Measurements from ENCODE around the gene CDK14.

CDK14 gene

DNA sequence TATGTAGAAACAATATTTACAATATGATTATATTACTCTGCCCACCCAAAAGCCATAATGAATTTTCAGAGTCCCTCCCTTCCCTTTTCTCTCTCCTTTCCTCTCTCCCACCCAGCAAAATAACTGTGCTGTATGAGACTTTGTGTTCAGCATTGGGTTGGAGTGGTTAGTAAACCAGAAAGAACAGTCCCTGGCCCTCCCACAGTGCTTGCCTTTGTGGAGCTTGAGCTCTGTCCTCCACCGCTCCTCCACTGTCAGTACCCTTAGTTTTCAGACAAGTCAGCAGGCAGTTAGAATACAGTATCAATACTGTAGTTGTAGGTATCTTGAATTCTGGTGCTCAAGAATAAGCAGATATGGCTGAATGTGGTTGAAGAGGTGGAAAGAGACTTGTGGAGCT, 92.7 kb downstream of the CDK14 start:
- no peak for DNase-seq

DNA sequence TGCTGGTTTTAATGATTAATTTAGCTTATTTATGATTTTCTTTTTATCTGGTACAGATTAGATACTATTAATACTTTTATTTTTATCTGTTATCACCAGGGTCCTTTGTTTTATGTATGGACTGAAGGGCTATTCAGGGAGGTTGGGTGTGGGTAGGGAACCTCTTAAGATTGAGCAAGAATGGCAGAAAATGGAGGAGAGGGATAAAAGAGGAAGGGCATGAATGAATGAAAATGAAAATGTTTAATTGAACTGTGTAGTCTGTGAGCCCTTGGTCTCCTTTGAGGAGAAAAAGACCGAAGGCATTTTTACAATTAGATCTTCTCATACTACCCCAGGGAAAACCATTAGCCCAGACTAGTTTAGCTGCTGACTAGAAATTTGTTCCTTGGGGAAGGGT, 93.1 kb downstream of the CDK14 start:
- no peak for DNase-seq

DNA sequence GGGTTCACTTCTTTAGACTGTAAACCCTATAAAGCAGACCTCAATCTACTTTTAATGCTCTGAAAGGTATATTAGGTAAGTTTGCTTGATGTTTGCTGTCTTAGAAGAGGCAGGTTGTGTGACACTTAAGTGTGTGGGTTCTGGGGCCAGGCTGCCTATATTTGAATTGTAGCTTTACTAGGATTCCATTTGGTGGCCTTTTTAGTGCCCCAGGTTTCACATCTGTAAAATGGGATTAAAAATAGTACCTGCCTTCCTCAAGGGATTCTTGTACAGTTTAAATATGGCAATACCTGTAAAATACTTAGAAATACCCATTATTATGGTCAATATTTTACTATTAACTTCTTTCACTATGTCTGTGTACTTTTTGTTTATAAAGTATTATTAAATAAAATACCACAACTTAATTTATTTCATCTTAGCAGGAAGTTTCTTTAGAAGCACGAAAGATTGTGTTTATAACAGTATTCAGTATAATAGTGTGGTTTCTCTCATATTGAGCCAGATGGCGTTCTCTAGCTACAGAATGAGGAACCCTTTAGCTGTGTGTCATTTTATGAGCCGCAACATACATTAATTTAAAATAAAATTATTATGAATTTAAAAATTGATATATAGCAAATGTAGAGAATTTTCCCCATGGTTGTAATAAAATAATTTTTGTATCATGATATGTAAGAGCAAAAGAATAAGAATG, 94.2 kb downstream of the CDK14 start:
- no peak for DNase-seq

GRCh38 chr7:90692396-90692795, 96.3 kb downstream of the CDK14 start:
- DNase-seq: peak; percentile 45 to 86

DNA sequence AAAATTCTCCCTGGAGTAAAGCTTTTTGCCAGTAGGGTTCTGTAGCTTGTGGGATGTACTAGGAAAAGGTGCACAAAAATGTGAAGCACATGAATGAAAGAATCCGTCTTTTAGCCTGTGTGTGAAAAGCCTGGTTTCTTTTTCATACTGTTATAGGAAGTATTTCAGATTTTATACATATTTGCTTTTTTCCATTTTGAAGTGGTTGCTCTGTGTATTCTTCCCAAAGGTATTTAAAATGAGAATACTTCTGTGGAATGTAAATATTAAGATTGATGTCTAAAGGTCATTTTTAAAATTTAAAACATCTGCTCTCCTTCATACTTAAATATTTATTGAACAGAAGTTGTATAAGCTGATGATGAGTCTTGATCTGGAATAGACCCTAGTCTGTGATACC, 96.8 kb downstream of the CDK14 start:
- DNase-seq: no peak

GRCh38 chr7:90693939-90694338, 97.8 kb downstream of the CDK14 start:
- DNase-seq: peak in 1 of 2 experiments; percentile 10

GRCh38 chr7:90698616-90699015, 102.5 kb downstream of the CDK14 start:
- DNase-seq: peak in 1 of 2 experiments; percentile 48

DNA sequence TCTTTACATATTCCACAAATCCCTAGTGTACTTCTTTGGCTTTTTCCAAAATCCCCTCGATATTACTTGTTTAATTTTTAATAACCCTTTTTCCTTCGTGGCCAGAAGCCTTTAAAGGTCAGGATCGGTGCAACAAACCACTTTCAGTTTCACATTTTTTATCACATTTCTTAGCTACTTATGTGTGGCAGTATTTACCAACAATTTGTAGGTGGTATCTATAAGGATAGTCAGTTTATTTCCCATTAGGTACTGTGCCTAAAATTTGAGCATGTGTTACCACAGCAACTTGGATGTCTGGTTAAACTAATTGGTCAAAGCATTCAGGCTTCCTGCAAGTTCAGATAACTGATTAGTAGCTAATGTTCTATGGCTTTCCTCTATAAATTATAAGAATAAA, 104.9 kb downstream of the CDK14 start:
- no peak for DNase-seq

- no peak for DNase-seq
Observed at GRCh38 chr7:90701771-90702170, 105.7 kb downstream of the CDK14 start.

GRCh38 chr7:90705391-90706071, 109.4 kb downstream of the CDK14 start:
- DNase-seq: no peak

- peak; percentile 20 to 58 for DNase-seq
Observed at GRCh38 chr7:90706072-90706716, 110.1 kb downstream of the CDK14 start.

DNA sequence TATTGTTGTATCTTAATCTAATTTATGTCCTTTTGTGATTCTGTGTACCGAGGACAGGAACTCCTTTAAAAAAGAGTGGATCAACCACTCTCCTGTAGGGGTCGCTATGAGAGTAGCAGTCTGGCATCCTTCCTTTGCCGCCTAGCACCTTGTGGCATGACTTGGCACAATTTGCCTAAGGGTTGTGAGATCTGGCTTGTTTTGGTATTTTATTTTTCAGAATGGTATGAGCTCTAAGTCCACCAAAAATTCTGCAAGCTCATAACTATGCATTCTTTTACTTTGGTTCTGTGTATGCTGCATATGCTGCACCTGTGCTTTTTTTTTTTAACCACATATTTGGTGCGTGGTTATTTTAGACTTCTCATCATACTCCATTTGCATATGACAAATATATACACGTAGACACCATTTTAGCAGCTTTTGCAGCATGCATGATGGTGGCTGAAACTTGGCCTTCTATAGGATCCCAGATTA, 112.8 kb downstream of the CDK14 start:
- peak; percentile 14 to 32 for DNase-seq

DNA sequence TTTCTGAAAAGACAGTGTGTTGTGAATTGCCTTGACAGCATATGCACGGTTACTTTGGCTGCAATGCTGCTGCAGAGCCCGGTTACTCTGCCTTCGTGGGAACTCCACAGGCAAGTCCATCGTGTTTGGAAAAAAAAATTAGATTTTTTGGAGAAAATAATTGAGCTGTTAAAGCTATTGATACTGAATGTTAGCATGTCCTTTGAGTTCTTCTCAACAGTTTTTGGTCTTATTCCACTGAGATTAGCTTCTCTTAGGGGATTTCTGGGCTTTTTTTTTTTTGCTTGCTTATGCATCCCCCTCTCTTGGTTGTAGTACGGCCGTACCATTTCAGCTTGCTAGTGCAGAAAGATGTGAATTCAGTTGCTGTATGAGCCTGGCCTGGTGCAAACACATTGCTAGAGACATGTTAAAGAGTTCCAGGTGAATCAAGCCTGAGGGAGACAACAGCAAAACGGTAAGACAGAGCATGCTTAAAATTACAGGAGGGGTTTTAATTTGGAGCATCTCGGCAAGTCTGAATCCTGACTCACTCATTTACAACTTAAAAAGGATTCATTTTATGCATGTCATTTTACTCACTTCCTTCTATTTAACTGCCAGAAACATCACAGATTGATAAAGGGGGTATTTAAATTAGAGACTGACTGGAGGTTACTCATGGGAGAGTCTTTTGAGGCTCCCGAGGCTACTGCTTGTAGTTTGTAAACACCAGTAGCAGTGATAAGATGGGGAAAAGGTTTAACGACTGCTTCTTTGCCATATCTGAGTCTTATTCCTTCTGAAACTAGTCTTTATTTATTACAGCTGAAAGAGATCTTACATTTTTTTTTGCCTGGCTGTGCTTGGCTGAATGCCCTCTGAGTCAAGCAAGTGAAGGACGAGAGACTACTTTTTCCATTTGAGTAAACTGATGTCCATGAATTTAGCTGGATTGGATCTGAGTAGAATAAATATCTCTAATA, 113.7 kb downstream of the CDK14 start:
- DNase-seq: no peak

- DNase-seq: no peak
Observed at GRCh38 chr7:90710466-90710850, 114.3 kb downstream of the CDK14 start.

DNA sequence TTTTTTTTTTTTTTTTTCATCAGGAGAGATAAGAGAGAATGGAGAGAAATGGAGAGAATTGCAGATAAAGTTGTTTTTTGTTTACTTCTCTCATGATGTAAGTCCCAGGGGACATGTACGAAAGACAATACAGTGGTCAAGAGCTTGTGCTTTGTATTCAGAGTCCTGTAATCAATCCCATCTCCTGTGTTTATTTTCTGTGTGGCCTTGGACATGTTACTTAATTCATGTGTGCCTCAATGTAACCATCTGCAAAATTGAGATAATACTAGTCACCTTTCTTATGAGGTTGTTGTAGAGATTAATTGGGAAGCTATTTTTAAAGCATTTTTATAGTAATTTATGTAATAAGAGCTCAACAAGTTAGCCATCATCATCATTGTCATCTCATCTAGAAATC, 117.5 kb downstream of the CDK14 start:
- no peak for DNase-seq

- no peak for DNase-seq
Observed at GRCh38 chr7:90715067-90715466, 118.9 kb downstream of the CDK14 start.

DNA sequence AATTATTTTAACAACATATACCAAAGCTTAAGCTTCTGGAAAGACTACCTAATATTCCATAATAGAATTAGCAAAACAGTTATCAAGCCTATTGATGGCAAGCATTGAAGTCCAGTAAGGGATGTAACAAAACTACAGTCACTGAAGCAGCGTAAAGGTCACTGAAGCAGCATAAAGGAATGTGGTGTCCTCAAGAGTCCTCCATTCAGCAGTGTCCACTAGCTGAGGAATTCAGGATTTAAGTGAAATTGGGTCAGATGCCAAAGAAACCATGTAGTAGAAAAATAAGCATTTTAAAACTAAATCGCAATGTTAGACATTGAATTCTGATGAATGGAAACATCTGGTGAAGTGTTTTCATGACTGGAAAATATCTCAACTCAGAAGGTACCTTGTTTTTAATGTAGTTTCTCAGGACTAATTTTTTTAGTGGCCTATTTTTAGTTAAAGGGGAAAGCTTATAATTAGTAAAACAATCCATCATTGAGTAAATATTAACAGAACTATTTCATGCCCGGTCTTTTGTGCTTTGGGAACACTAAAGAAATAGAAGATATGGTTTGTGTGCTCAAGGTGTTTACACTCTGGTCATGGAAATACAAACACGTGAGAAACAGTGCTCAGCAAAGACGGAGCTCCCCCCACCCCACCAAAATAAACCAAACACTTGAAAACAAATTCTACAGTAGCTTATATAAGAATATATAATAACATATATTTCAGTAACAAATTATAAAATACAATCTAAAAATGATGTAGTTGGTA, 121.4 kb downstream of the CDK14 start:
- DNase-seq: peak in 1 of 2 experiments; percentile 66

DNA sequence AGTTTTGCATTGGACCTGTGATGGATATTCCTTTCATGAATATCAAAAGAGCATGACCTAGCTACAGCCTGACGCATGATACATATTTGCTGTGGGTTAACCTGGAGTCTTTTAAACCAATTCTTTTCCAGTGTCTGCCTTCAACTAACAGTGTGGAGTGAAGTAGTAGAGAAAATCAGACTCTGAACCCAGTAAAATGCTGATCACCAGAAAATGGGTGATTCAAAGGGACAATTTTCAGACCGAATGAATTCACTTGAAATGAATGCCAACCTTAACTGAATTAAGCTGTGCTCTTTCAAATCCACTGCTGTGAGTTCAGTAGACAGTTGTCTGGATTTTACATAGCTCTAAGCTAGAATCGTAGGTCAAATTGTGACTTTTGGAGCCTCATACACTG, 123.0 kb downstream of the CDK14 start:
- DNase-seq: no peak

DNA sequence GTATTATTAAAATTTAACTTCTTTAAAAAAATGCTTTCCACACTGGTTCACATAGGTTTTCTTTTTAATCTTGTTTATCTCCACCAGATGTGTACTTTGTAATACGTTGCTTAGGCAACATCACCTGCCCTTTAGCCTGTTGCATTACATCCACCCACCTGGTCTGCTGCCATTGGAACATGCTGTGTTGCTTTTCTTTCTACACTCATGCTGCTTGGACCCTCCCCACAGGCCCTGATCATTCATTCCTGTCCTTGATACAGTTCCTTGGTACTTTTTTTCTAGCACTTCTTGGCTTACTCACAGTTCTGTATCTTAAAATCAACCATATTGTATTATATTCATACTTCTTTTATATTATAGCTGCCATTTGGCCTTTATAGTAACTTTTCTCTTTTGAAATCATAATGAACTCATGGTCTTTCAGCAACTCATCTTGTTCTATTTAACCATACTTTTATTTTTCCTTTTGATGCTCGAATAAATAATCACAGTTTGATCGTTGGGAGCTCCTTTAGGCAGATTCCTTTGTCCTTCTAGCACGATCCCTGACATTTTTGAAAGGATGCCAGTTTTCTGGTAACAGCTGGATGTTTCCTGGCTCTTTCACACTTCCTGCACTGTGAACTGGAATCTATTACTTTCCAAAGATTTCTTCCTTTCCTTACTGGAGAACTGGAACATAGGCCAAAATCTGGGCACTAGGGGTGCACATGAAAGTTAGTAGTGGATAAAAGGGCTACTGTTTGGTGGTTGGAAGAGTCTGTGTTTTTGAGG, 125.1 kb downstream of the CDK14 start:
- DNase-seq: peak in 1 of 2 experiments; percentile 40

- DNase-seq: no peak
Observed at GRCh38 chr7:90721869-90722431, 125.8 kb downstream of the CDK14 start.

DNA sequence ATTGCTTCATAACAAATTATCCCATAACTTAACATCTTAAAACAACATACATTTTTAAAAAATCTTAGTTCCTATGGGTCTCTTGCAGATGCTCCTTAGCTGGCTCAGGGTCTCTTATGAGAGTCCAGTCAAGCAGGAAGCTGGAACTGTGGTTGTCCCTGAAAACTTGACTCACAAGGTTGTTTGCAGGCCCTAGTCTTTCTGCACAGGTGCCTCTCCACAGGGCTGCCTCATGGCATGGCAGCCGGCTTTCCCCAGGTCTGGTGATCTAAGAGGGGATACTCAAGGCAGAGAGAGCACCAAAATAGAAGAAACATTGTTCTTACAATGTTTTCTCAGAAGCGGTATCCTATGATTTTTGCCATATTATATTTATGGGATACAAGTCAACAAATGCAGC, 127.1 kb downstream of the CDK14 start:
- no peak for DNase-seq

Measured in NCI-H2081 (cell line).